Fibroblast of skin of left biceps (primary cell): ENCODE data around the gene SLC39A7.
A peak's percentile ranks its signal among the peaks of the same experiment; 100 is the strongest.

Source experiments
- DNase-seq, 2 experiments: peaks; one replicate each; pipeline ENCODE4 v3.0.0-alpha.2; 2013; ENCODE audit warnings: low read depth in 2 of 2

Gene SLC39A7, protein sequence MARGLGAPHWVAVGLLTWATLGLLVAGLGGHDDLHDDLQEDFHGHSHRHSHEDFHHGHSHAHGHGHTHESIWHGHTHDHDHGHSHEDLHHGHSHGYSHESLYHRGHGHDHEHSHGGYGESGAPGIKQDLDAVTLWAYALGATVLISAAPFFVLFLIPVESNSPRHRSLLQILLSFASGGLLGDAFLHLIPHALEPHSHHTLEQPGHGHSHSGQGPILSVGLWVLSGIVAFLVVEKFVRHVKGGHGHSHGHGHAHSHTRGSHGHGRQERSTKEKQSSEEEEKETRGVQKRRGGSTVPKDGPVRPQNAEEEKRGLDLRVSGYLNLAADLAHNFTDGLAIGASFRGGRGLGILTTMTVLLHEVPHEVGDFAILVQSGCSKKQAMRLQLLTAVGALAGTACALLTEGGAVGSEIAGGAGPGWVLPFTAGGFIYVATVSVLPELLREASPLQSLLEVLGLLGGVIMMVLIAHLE

DNA sequence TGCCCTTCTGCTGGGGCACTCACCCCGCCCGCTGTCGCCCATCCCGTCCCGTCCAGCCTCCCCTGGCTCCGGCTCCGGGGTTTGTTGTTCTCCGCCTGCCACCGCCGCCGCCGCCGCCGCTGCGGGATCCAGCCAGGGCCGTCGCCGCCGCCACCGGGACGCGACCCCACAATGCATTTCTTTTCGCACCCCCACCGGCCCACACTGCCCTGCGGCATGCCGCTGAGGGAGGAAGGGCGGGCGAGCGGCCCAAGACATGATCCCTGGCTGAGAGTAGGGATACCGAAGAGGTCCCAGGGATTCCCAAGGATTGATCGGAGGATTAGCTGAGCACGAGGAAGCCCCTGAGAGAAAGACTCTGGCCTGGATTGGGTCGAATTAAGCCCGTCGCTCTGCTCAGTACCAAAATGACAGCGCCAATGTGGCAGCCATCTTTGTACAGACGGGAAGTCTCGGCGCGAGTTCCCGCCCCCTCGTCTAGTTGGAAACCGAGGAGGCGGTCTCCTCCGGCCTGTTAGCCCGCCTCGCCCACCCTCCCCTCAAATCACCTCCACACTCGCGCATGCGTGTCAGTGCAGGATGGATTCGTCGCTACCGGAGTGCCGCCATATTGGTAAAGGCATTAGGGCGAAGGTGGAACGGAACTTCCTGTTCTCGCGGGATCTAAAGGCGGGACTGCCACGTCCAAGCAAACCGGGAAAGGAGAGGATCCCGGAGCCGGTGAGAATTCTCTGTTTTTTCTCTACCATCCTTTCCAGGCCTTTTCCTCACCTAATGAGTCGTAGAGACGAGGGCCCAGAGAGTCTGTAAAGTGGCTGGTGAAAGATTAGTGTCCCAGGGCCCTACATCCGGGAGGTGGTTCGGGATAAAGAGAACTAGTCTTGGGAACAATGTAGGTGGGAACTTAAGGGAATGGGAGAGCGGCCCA, at the start of gene SLC39A7, which contains the start of gene RXRB:
TSS of gene SLC39A7 (plus strand) at position 649 of the 928 bp plus-strand sequence. CDS start 379 bp downstream, outside the sequence.
TSS of gene RXRB (minus strand) at position 447 of the 928 bp plus-strand sequence. CDS start at position 258, 189 bp downstream.
- peak; percentile 99 for DNase-seq

GRCh38 chr6:33151050-33151449, 49.6 kb upstream of the SLC39A7 start:
- no peak for DNase-seq

- no peak for DNase-seq
Measured at GRCh38 chr6:33154349-33154748, 46.3 kb upstream of the SLC39A7 start.

DNA sequence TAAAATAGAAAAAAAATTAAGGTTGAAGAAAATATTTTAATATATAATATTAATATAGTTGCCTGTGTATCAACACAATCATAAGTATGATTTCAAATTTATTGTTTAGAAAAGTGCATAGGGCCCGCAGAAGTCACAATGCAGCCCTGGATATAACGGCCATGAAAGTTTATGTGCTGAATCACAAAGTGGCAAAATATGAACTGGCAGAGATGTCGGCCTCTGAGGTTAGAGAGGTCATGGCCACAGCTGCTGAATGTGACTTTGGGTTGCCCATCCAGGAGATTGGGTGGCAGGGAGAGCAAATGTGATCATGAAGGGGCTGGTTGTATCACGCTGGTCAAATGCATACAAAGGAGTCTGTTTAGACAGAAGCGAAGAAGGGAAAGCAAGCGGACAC, 44.1 kb upstream of the SLC39A7 start:
- no peak for DNase-seq

DNA sequence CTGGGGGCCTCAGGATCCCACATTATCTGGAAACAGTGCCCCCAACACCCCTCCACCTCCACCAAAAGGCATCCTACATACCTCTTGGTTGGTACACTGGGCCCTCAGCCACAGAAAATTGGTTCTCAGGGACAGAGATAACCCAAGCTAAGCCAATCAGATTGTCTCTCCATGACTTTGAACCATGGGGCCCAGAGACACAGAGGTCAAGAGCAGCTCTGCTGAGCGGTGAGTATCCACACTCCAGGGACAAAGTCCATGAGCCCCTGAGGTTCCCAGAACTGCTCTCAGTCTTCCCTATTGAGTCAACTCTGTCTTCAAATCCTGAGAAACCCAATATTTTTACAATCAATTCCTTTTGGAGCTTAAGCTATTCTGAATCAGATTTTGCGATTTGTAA, 43.7 kb upstream of the SLC39A7 start:
- DNase-seq: no peak

GRCh38 chr6:33160096-33160495, 40.6 kb upstream of the SLC39A7 start:
- DNase-seq: no peak

GRCh38 chr6:33160728-33161344, 39.8 kb upstream of the SLC39A7 start:
- peak; percentile 40 to 47 for DNase-seq

GRCh38 chr6:33161354-33162331, 39.0 kb upstream of the SLC39A7 start:
- peak; percentile 17 to 30 for DNase-seq

GRCh38 chr6:33163540-33163939, 37.1 kb upstream of the SLC39A7 start:
- DNase-seq: no peak

DNA sequence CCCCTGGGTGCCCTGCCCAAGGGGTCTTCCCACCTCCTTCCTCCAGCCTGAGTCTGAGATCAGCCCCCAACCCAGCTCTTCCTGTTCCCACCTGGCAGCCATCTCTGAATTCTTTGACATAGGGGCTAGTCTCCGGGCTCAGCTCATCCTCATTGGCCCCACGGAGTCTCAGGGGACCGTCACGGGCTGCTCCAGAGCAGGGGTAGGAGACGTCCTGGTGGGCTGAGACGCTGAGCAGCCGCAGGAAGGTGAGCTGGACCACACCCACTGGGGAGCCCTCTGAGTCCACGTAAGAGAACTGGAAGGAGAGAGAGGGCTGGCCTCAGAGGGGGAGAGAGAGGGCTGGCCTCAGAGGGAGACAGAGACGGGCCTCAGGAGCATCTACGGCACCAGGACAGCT, 36.5 kb upstream of the SLC39A7 start:
- no peak for DNase-seq

DNA sequence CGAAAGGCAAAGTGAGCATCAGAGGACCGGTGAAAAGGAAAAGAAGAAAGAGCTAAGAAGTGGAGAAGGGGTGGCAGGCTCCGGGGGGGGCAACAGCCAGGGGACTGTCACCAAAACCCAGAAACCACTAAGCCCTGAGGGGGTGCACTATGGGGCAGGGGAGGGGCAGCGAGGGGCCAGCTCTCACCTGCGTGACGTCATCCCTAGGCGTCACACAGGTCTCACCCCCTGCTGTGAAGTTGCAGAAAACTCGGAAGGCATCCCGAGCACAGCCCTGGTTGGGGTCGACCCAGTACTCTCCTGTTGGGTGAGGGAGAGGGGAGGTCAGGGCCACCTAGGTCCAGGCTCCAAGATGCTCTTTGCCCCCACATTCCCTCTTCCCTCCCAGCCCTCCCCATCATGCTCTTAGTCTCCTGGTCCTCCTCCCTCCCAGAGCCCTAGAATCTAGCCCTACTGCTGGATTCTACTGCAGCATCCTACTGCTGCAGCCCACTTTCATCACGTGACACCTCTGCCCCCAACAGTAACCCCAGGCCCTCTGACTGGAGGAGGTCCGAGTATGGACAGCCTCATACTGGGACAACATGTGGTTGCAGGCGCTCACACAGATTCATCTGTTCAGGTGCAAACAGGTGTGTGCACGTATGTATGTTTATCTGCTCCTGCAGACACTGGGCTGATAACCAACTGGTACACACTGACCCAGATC, 35.8 kb upstream of the SLC39A7 start:
- no peak for DNase-seq

DNA sequence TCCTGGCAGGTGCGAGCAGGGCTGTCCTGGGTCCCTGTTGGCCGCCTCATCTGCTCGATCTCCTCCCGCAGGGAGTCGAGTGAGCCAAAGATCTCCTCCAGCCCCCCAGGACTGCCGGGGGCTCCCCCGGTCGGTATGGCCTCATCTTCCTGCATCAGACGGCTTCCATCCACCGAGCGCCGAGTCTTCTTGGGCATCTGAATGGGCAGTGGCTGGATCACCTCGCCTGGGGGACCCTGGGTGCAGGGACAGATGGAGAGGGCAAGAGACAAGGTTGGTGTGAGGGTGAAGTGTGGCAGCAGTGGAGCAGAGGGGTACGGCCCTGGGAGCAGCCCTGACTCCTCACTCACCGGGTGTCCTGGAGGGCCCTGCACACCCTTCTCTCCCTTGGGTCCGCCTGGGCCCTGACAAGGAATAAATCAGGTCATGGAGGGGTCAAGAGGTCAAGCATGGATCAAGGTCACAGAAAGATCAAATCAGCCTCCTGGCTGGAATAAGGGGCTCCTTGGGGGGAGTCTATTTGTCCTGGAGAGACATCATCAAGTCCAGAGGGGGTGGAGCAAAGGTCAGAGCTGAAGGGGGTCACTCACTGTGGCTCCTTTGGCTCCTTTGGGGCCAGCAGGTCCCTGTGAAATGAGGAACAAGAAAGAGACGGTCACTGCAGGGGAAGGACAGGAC, 34.9 kb upstream of the SLC39A7 start:
- DNase-seq: no peak

DNA sequence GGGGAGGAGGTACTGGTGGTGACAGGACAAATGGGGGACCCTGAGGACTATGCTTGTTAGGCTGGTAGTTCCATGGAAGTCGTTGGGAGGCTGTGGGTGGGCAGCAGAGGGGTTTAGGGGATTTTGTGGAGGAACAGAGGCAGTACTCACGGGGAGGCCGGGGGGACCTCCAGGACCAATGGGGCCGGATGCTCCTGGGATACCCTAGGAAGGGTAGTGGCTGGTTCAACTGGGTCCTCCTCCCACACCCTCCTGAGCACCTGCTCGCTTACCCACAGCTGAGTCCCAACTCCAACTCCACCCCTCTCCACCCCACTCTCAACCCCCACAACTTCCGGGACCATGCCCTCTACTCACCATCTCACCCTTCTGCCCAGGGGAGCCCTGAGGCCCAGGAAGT, 34.3 kb upstream of the SLC39A7 start:
- DNase-seq: no peak

- no peak for DNase-seq
Measured at GRCh38 chr6:33166811-33167210, 33.9 kb upstream of the SLC39A7 start.

GRCh38 chr6:33167374-33168283, 33.0 kb upstream of the SLC39A7 start:
- no peak for DNase-seq

DNA sequence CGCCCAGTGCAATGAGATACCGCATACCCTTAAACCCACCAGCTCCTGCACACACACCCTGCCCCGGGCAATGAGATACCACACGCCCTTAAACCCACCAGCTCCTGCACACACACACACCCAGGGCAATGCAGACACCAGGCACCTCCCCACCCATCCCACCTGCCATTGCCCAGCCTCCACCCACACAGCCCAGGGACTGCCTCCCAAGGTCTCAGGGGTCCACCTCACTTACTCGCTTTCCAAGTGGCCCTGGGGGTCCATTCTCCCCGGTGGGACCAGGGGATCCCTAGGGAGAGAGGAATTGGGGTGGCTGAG, 32.4 kb upstream of the SLC39A7 start:
- no peak for DNase-seq

GRCh38 chr6:33168639-33169038, 32.0 kb upstream of the SLC39A7 start:
- DNase-seq: no peak

DNA sequence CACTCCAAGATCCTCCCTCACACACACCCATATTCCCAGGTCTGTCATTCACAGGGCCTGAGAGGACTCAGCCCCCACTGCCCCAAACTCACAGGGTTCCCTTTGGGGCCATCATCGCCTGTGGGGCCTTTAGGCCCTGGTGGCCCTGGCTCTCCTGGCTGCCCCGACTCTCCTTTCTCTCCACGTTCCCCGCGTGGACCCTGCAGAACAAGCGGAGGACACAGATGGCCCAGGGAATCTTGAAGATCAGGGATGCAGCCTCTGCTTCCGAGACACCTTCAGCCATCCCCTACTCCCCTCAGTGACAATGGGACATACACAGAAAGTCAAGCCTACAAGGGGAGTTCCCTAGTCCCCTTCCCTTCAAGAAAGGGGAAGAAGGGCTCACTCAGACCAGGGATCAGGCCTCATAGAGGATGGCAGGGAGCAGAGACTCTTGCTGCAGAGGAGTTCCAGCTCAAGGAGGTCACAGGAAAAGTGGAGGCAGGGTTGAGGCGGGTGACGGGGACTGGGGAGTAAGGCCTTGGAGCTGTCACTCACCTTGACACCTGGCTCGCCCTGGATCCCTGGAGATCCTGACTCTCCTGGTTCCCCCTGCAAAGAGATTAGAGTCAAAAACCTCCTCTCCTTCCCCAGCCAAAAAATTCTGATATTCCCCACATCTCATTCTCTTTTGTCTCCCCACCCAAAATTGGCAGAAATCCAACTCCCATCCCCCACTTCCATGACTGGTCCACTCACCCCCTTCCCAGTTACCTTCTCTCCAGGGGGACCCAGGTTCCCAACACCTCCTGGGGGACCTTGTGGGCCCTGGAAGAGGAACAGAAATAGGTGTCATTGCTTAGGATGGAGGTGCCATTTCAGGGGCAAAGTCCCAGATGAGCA, 31.1 kb upstream of the SLC39A7 start:
- no peak for DNase-seq
